Fibroblast of the aortic adventitia (primary cell): ENCODE results near the gene FAM171A1. TPM values are rescaled to one million over a fixed set of nuclear protein-coding genes. Genes with fewer than 3 reads are reported as not detected.
A peak's percentile ranks its signal among the peaks of the same experiment; 100 is the strongest.

Experiments
- DNase-seq: peaks from one replicate; pipeline ENCODE4 v3.0.0-alpha.2; 2010; ENCODE audit warnings: low read depth
- H3K4me3 ChIP-seq: 2 replicates; pipeline ENCODE4 v1.5.1; 2011; ENCODE audit warnings: low read depth, mild to moderate bottlenecking, control low read depth, low read length, moderate library complexity
- total RNA-seq: library from RNA; depleted of rRNA; stranded (reverse); fragments of >200 nt; gene quantifications from 2 replicates; pipeline ENCODE4 v1.2.3, GENCODE V29; 2012; ENCODE audit warnings: low replicate concordance
- TF ChIP-seq, protein P1 (sequence below): IDR thresholded peaks from 2 replicates; pipeline ENCODE4 v1.5.1; 2011; ENCODE audit warnings: mild to moderate bottlenecking, low read length, control low read depth, inconsistent platforms; ENCODE audit not compliant: insufficient read depth

Gene FAM171A1
- total RNA-seq, 1 donor: 43.6 TPM

GRCh38 chr10:15329437-15329836 is 41.7 kb downstream of the FAM171A1 start:
- DNase-seq: no peak
- TF ChIP-seq, protein P1, sequence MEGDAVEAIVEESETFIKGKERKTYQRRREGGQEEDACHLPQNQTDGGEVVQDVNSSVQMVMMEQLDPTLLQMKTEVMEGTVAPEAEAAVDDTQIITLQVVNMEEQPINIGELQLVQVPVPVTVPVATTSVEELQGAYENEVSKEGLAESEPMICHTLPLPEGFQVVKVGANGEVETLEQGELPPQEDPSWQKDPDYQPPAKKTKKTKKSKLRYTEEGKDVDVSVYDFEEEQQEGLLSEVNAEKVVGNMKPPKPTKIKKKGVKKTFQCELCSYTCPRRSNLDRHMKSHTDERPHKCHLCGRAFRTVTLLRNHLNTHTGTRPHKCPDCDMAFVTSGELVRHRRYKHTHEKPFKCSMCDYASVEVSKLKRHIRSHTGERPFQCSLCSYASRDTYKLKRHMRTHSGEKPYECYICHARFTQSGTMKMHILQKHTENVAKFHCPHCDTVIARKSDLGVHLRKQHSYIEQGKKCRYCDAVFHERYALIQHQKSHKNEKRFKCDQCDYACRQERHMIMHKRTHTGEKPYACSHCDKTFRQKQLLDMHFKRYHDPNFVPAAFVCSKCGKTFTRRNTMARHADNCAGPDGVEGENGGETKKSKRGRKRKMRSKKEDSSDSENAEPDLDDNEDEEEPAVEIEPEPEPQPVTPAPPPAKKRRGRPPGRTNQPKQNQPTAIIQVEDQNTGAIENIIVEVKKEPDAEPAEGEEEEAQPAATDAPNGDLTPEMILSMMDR: no peak
- no peak overlapping the region for H3K4me3 ChIP-seq

GRCh38 chr10:15325944-15326284 is 45.2 kb downstream of the FAM171A1 start:
- TF ChIP-seq, protein P1: no peak
- DNase-seq: no peak
- H3K4me3 ChIP-seq: no peak overlapping the region

DNA sequence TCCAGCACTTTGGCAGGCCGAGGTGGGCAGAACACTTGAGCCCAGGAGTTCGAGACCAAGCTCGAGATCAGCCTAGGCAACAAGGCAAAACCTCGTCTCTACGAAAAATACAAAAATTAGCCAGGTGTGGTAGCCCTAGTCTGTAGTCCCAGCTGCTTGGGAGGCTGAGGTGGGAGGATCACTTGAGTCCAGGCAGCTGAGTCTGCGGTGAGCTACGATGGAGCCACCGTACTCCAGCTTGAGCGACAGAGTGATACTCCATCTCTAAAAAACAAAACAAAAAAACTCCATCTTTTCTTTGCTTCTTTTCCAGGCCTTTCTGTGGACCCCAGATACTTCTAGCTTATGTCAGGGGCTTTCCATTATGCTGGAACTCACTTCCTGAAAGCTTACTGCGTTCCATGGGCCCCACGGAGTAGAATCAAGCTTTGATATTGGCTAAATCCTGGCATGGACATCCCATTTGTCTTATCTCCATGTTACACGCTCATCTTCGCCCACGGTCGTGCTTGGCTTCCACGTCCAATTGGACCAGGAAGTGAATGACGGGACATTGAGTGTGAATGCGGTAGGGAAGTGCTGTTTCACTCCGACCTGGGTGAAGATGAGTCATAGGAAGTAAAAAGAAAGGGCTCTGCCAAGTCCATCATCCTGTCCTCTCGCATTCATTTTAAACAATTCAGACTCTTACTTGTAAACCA is 45.7 kb downstream of the FAM171A1 start:
- H3K4me3 ChIP-seq: no peak overlapping the region
- peak; percentile 80 for DNase-seq
- TF ChIP-seq, protein P1: no peak

DNA sequence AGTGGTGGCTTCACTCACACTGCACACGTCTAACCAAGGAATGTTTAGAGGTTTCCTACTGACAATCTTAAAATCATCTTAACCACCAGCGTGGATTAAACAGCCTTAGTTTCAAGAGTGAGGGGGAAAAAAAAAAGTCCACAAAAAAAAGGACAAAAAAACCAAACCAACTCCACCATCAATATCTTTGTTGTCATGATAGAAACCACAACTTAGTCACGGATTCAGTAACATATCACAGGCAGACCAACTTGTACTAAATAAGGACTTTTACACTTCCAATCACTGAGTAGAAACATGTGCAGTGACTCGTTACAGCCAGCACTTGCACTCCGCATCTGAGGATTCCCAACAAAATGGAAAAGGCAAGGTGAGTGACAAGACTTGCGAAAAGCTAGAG is 46.5 kb downstream of the FAM171A1 start:
- TF ChIP-seq, protein P1: no peak
- H3K4me3 ChIP-seq: no peak overlapping the region
- no peak for DNase-seq

- no peak overlapping the region for H3K4me3 ChIP-seq
- TF ChIP-seq, protein P1: no peak
- DNase-seq: no peak
These were observed 47.0 kb downstream of the FAM171A1 start for GRCh38 chr10:15324113-15324512.

DNA sequence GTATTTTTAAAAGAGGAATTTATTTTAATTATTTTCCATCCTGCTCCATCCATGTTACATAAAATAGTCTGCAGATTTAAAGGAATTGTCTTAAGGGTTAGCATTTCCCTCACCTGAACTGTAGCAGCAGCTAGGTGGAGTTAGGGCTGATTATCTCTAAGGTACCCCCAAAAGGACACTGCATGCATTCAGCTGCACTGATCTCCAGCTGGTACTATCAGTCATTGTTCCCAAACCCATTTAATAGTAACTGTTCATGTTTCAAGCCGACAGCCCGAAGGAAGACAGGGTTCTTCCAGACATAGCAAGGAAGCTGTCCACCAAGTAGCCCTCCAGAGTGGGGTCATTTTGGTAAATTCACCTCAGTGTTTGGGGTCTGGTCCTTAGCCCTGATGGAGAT is 48.7 kb downstream of the FAM171A1 start:
- TF ChIP-seq, protein P1: no peak
- H3K4me3 ChIP-seq: no peak overlapping the region
- no peak for DNase-seq
